ENCODE results near the gene NUP93.

DNA sequence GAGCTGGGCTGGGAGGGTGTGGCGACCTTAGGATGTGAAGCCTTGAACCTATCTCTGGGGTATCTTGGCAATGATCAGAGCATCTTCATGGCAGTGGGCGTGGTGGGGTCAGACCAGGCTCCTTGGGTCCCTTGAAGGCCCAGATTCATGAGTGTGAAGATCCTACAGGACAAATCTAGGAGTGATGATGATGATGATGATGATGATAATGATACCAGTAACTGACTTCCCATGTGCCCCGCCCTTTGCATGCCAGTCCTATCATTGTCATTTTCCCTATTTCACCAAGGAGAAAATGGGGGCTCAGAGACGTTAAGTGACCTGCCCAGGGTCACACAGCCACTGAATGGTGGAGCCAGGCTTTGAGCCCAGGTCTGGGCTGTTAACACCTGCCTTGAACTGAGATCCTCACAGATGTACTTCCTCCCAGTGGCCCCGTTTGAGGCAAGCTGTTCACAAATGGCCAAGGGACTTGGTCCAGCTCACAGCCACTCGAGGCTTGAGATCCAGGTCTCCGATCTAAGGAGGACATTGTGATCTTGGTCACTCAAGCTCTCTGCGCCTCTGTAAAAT, 148.4 kb downstream of the NUP93 start:
- TF ChIP-seq, protein P1, sequence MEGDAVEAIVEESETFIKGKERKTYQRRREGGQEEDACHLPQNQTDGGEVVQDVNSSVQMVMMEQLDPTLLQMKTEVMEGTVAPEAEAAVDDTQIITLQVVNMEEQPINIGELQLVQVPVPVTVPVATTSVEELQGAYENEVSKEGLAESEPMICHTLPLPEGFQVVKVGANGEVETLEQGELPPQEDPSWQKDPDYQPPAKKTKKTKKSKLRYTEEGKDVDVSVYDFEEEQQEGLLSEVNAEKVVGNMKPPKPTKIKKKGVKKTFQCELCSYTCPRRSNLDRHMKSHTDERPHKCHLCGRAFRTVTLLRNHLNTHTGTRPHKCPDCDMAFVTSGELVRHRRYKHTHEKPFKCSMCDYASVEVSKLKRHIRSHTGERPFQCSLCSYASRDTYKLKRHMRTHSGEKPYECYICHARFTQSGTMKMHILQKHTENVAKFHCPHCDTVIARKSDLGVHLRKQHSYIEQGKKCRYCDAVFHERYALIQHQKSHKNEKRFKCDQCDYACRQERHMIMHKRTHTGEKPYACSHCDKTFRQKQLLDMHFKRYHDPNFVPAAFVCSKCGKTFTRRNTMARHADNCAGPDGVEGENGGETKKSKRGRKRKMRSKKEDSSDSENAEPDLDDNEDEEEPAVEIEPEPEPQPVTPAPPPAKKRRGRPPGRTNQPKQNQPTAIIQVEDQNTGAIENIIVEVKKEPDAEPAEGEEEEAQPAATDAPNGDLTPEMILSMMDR (IDR thresholded peaks at IDR 0.05 in 8 of 11, conservative IDR thresholded peaks at IDR 0.05 in 3 of 11): no peak
- TF ChIP-seq POLR2A (IDR thresholded peaks at IDR 0.05): no peak

Data from spleen (tissue), 7 donors.